C4-2B (cell line): ENCODE results near the gene ANKRD44.

Experiments used
- ZFX ChIP-seq: fragments of 450-650 bp; IDR thresholded peaks from 2 replicates; pipeline ENCODE4 v1.6.1; 2017
- TF ChIP-seq, protein P1 (sequence below): fragments of 450-650 bp; conservative IDR thresholded peaks from 2 replicates; pipeline ENCODE4 v1.5.1; 2017; ENCODE audit warnings: mild to moderate bottlenecking

DNA sequence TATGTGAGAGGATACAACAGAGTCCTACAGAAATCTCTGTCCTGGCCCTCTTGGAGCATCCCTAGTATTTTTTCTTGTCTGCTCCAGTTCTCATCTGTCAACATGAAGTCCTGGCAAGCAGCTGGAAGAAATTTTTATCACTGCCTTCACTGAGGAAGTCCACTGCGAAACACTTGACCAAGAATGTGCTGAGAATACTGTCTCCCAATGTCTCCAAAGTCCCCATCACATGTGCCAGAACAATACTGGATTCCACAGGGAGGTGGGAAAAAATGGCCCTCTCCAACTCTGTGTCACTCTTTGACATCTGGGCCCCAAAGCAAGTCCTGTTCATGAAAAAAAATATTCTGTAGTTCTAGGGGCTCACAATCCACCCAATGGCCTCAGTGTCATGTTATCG, 351.3 kb downstream of the ANKRD44 start:
- TF ChIP-seq, protein P1, sequence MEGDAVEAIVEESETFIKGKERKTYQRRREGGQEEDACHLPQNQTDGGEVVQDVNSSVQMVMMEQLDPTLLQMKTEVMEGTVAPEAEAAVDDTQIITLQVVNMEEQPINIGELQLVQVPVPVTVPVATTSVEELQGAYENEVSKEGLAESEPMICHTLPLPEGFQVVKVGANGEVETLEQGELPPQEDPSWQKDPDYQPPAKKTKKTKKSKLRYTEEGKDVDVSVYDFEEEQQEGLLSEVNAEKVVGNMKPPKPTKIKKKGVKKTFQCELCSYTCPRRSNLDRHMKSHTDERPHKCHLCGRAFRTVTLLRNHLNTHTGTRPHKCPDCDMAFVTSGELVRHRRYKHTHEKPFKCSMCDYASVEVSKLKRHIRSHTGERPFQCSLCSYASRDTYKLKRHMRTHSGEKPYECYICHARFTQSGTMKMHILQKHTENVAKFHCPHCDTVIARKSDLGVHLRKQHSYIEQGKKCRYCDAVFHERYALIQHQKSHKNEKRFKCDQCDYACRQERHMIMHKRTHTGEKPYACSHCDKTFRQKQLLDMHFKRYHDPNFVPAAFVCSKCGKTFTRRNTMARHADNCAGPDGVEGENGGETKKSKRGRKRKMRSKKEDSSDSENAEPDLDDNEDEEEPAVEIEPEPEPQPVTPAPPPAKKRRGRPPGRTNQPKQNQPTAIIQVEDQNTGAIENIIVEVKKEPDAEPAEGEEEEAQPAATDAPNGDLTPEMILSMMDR: no peak
- TF ChIP-seq ZFX: no peak
